ENCODE results near the gene SIGLEC12.
"Not testable (repeated sequence)": the region's sequence is repeated elsewhere in the genome, so short reads cannot be mapped to it uniquely, and the experiment has no call there.

The SIGLEC12 gene

DNA sequence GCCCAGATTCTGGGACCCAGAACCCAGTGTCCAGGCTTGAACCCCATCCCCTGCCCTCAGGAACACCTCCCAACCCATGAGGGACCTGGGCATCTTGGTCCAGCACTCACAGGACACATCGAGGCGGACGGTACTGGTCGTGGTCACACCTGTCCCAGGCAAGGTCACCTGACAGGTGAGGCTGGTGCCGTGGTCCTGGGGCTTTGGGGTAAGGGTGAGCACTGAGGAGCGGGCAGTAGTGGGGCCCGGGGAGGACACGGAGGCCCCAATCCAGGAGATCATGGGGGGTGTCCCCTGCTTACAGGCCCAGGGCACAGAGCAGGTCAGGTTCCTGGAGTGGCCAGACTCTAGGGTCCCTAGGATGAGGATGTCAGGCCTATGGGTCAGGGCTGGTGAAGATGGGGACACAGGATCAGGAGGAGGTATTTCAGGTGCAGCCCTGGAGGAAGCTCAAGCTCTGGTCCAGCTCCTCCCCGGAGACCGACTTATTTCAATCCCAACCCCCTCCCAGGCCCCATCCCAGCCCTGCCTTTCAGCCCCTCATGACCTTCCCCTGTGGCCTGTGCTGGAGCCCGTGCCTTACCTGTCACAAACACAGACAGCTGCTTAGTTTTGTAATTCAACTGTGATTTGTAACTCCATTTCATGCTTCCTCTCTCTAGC is 44.1 kb downstream of the SIGLEC12 start:
- no peak for DNase-seq

DNA sequence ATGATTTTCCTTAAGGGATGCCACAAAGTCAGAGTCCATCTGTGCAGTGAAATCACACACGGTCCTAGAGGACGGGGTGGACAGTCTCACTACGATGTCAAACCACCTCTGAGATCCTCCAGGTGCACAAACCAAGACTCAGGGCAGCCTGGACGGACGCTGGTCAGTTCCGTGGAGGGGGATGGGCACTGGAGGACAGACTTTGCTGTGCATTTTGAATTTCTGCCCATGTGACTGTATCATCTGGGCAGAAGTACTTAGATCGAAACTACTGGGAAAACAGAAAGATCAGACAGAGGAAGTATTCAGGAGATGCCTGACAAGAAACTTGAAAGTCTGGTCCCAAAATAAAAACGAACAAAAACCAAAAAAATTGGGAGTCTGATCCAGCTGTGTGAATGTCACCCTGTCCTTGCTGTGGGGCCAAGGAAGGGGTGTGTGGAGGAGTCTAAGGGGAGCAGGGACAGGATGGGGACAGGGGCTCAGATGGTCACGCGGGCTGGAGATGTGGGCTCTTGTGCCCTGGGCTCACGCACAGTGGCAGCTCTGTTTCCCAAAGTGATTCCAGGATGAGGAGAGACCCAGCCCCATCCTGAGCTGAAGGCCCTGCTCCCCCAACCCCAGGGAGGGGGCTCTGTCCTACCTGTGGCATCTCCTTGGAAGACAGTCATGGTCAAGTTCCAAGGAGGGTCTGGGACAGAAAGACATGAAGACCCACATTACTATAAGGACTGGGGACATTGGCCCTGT is 44.9 kb downstream of the SIGLEC12 start:
- no peak for DNase-seq

DNA sequence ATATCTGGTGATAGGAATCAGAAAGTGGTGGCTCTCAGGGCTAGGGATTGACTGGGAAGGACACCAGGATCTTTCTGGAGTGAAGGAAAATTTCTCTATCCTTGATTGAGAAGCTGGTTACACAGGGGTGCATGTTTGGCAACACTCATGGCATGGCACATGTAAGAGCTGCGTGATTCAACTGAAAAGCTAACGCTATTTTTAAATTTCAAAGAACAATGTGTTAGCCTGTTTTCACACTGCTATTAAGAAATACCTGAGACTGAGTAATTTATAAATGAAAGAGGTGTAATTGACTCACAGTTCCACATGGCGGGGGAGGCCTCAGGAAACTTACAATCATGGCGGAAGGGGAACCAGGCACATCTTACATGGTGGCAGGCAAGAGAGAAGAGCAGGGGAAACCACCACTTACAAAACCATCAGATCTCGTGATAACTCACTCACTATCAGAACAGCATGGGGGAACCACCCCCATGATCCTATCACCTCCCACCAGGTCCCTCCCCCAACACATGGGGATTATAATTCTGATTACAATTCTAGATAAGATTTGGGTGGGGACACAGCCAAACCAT is 50.8 kb downstream of the SIGLEC12 start:
- no peak for DNase-seq

DNA sequence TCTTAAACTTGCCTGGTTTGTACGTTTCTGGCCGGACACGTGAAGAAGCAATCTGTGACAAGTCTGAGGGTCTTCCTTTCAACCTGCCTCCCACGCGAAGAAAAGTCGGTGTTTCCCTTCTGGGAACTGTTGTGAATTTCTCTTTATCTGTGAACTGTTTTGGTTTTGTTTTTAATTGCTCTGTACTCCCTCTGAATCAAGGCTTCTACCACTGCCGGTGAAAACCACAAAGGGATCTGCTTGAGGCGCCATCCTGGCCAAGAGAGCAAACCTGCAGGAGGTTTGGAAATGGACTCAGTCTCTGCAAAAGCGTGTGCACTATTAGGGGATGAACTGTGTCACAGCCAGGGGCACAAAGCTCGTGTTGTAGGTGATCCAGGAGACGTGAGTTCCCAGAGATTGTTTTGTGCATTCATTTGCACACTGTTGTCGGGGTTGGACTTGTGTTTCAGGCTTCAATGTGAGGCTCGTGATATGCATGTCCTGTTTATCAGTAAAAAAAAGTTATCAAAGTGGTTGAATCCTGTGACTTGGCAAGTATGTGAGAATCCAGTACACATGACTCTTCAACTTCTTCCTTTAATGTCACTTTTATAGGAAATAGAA is 53.1 kb downstream of the SIGLEC12 start:
- no peak for DNase-seq

DNA sequence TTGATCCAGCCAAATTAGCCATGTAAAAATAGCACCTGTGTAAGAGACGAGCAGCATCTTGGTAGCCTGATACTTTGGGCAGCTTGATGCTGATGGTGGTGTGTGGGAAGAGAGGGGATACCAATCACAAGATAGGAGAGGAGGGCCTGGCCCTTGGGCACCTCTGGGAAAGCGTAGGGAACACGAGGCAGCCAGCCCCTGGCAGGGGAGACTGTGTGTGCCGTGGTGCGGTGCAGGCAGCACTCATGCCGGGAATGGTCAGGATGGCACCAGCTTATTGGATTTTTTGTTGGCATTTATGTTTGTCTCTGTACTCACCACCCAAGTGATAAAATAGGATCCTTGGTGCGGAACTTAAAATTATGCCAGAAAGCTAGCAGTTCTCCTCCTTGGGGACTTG is 53.6 kb downstream of the SIGLEC12 start:
- no peak for DNase-seq

DNA sequence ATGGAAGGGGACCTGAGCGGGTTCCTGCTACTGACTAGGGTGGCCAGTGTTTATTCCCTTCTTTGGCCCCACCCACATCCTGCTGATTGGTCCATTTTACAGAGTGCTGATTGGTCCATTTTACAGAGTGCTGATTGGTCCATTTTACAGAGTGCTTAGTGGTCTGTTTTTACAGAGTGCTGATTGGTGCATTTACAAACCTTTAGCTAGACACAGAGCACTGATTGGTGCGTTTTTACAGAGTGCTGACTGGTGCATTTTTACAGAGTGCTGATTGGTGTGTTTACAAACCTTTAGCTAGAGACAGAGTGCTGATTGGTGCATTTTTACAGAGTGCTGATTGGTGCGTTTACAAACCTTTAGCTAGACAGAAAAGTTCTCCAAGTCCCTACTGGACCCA is 54.1 kb downstream of the SIGLEC12 start:
- not testable (repeated sequence) for DNase-seq

DNA sequence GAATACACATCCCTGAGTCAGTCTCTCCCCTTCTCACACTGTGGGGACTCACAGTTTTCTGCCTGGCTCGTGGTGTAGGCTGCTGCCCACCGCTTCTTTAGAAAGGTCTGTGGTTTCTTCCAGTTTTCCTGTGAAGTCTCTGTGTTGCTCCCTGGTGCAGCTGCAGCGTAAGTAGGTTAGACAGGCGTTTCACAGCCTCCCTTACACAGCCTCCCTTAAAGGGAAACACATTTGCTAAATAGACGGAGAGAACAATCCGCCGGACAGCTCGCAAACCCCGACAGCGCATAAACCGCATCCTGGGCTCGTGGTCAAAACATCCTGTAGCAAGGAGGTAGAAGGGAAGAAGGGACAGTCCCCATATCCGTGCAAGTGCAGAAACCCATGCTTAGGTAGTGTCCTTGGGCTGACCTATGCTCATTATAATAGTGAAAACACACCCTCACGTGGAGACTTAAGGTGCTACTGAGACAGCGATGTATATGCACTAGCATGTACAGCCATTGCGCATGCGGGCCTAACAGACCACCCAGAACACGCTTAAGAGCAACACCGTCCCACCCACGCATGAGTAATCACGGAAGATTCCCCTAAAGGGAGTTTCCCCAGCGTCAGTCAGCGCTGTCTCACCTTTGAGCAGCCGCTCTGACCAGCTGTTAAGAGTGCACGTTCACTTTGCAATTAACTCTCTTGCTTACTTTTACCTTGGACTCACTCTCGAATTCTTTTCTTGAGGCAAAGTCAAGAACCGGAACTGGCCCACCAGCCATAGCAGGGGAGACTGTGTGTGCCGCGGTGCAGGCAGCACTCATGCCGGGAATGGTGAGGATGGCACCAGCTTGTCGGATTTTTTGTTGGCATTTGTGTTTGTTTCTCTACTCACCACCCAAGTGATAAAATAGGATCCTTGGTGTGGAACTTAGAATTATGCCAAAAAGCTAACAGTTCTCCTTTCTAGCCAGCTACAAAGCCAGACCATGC is 59.9 kb downstream of the SIGLEC12 start:
- DNase-seq: peak; percentile 57 to 79 (median 58)

Data from activated CD4-positive, CD25-positive, alpha-beta regulatory T cell (primary cell).